Spleen (tissue), 11 donors: ENCODE measurements around the gene NCOA7. TPM values are rescaled to one million over a fixed set of nuclear protein-coding genes. Genes with fewer than 3 reads are reported as not detected.

Experiments
- DNase-seq: peaks from one replicate; pipeline ENCODE4 v3.0.0-alpha.2; 2020
- H3K27ac ChIP-seq, 8 donors: fragments of 200-600 bp; sonication (generic) in 7 of 8; 1 replicate in 4 of 8; 2 replicates in 4 of 8; pipeline versions ENCODE4 v1.5.0 to v1.8.0; 2016 to 2021; ENCODE audit warnings: inconsistent platforms in 4 of 8, mild to moderate bottlenecking in 4 of 8, moderate library complexity in 1 of 8
- H3K27me3 ChIP-seq, 7 donors: fragments of 200-600 bp; sonication (generic) in 6 of 7; replicated peaks in 1 of 7; 1 replicate in 4 of 7; 2 replicates in 3 of 7; pipeline versions ENCODE4 v1.5.0 to v1.8.0; 2016 to 2021; ENCODE audit warnings: inconsistent platforms in 3 of 7, mild to moderate bottlenecking in 1 of 7
- H3K36me3 ChIP-seq, 6 donors: fragments of 200-600 bp; sonication (generic) in 5 of 6; 1 replicate in 4 of 6; 2 replicates in 2 of 6; pipeline versions ENCODE4 v1.5.0 to v1.8.0; 2016 to 2021; ENCODE audit warnings: inconsistent platforms in 2 of 6
- H3K4me1 ChIP-seq, 6 donors: fragments of 200-600 bp; sonication (generic) in 5 of 6; 1 replicate in 3 of 6; 2 replicates in 3 of 6; pipeline versions ENCODE4 v1.5.0 to v1.8.0; 2016 to 2021; ENCODE audit warnings: inconsistent platforms in 3 of 6
- H3K4me3 ChIP-seq, 8 donors: fragments of 200-600 bp; sonication (generic) in 7 of 8; 1 replicate in 4 of 8; 2 replicates in 4 of 8; pipeline versions ENCODE4 v1.5.0 to v1.8.0; 2016 to 2021; ENCODE audit warnings: inconsistent platforms in 4 of 8, mild to moderate bottlenecking in 4 of 8, moderate library complexity in 2 of 8
- H3K9me3 ChIP-seq, 8 donors: fragments of 200-600 bp; sonication (generic) in 7 of 8; 1 replicate in 4 of 8; 2 replicates in 4 of 8; pipeline versions ENCODE4 v1.5.0 to v1.8.0; 2016 to 2021; ENCODE audit warnings: inconsistent platforms in 4 of 8
- POLR2A ChIP-seq, 3 donors: fragments of 450-650 bp; IDR thresholded peaks; one replicate each; pipeline ENCODE4 v1.5.1; 2017; ENCODE audit warnings: antibody characterized with exemption in 3 of 3, mild to moderate bottlenecking in 1 of 3
- POLR2AphosphoS5 ChIP-seq, 3 donors: sonication (generic); formaldehyde crosslinking; IDR thresholded peaks; one replicate each; pipeline ENCODE4 v1.5.1; 2017; ENCODE audit warnings: antibody characterized with exemption in 3 of 3
- WGBS, 5 donors: extraction: QIAGEN DNeasy Blood & Tissue Kit in 3 of 5; methylation state at CpG; one replicate each; pipeline versions ENCODE4 v1.1.5 to v1.1.7; 2013 to 2018; 5-methylcytosine and 5-hydroxymethylcytosine counted together
- intact Hi-C: fragments of 100-400 bp; cut with DNase I; formaldehyde crosslinking; loops from one replicate; pipeline ENCODE4 v1.15.0; 2023; ENCODE audit warnings: low total_unique reads
- polyA plus RNA-seq, 3 donors: library from polyadenylated mRNA; stranded (reverse); fragments of 200-250 nt; gene quantifications; one replicate each; pipeline ENCODE4 v1.2.1, GENCODE V29; 2013
- total RNA-seq, 7 donors: library from RNA; depleted of rRNA in 3 of 7; stranded (reverse); fragments of >200 nt in 3 of 7; fragmentation: NEBNext Ultra II Directional in 4 of 7; extraction: Animal tissue kit (Norgen Biotek cat#: 25700) in 4 of 7; gene quantifications; one replicate each; pipeline versions ENCODE4 v1.1.0 to v1.2.1, GENCODE V29; 2016 to 2021
- TF ChIP-seq, protein P1 (sequence below), 11 experiments: fragments of 200-600 bp in 7 of 11; fragments of 450-650 bp in 4 of 11; sonication (generic) in 4 of 11; IDR thresholded peaks in 8 of 11; conservative IDR thresholded peaks in 3 of 11; 1 replicate in 7 of 11; 2 replicates in 4 of 11; pipeline versions ENCODE4 v1.4.0 to v1.8.0; 2016 to 2021; ENCODE audit warnings: antibody characterized with exemption in 11 of 11, inconsistent platforms in 4 of 11, mild to moderate bottlenecking in 1 of 11
- donor health status: healthy with polysubstance abuse.
- donor health status: DM: no; HTN: no; CAD: no; lungs with moderate emphysema.
- donor health status: DM: no; HTN: no; CAD: no.
- donor health status: Bipolar disorder and iron deficiency.
- donor health status: healthy.
- donor health status: DM: no; HTN: no; CAD: no.
- donor health status: DM: yes; HTN: yes; CAD: no.

Gene NCOA7
- total and polyA plus RNA-seq, 10 donors, result 11.8 to 84.3 (median 43.1) TPM

DNA sequence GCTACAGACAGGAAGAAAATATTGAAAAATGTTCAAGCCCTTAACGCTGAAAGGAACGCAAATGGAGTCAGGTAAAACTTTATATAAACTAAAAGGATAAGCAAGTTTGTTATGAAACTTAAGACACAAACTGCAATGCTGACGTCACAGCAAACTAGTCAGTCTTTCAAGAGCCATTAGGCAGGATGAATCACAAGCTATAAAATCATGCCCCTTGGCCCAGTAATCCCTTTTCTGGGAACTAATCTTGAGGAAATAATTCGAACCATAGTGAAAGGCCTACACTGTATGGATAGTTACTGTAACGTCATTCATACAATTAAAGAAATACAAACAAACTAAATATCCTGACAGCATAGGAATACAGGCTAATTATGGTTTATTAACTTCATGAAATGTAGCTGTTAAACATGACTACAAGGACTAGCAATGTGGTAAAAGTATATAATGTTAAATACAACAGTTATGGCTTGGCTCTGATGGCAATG, 123.1 kb downstream of the NCOA7 start:
- intact Hi-C loops, result no loop called here
- TF ChIP-seq POLR2AphosphoS5 (IDR thresholded peaks at IDR 0.05) (no peak), POLR2A (IDR thresholded peaks at IDR 0.05) (no peak)
- TF ChIP-seq, protein P1, sequence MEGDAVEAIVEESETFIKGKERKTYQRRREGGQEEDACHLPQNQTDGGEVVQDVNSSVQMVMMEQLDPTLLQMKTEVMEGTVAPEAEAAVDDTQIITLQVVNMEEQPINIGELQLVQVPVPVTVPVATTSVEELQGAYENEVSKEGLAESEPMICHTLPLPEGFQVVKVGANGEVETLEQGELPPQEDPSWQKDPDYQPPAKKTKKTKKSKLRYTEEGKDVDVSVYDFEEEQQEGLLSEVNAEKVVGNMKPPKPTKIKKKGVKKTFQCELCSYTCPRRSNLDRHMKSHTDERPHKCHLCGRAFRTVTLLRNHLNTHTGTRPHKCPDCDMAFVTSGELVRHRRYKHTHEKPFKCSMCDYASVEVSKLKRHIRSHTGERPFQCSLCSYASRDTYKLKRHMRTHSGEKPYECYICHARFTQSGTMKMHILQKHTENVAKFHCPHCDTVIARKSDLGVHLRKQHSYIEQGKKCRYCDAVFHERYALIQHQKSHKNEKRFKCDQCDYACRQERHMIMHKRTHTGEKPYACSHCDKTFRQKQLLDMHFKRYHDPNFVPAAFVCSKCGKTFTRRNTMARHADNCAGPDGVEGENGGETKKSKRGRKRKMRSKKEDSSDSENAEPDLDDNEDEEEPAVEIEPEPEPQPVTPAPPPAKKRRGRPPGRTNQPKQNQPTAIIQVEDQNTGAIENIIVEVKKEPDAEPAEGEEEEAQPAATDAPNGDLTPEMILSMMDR (IDR thresholded peaks at IDR 0.05 in 8 of 11, conservative IDR thresholded peaks at IDR 0.05 in 3 of 11), result no peak
- no peaks in the 10 kb centered on the region for H3K27me3 ChIP-seq
- H3K4me3 ChIP-seq, result no peak overlapping the region
- peaks cover 0 to 29% (median 9%) of the 10 kb centered on the region in 6 donors for H3K4me1 ChIP-seq
- peaks cover 0 to 67% (median 20%) of the 10 kb centered on the region in 6 donors for H3K36me3 ChIP-seq
- peak overlapping the region in 1 of 8 donors; percentile 3 for H3K27ac ChIP-seq
- no peaks in the 10 kb centered on the region for H3K9me3 ChIP-seq
- DNase-seq, result no peak
- 67 to 81% (median 71%) methylated on average over 5 of the region's 5 CpGs for WGBS, 5 donors

DNA sequence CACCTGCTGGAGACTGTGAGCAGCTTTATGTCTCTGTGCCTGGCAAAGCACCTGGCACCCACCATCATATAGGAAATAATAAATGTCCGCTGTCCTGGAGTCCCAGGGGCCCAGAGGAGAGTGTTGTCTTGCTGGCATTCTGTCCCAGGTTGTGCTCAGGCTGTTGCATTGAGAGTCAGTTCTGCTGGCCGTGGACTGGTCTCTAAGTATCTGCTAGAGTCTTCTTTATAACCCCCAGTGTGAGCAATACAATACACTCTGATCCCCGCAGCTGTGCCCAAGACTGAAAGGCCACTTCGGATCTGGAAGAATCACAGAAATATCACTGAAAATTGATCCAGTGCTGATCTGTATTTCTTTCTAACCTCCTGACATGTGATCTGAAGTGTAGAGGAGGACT, 127.5 kb downstream of the NCOA7 start:
- intact Hi-C loops, result no loop called here
- no peak for DNase-seq
- Histone ChIP-seq H3K27ac (peak overlapping the region; percentile 49 to 86 (median 78)), H3K36me3 (peaks cover under 1 to 76% (median 44%) of the 10 kb centered on the region in 6 donors), H3K27me3 (no peaks in the 10 kb centered on the region), H3K9me3 (no peaks in the 10 kb centered on the region), H3K4me3 (no peak overlapping the region), H3K4me1 (peaks cover 3 to 46% (median 27%) of the 10 kb centered on the region in 6 donors)
- no peak for TF ChIP-seq POLR2A (IDR thresholded peaks at IDR 0.05)
- TF ChIP-seq, protein P1 (IDR thresholded peaks at IDR 0.05 in 8 of 11, conservative IDR thresholded peaks at IDR 0.05 in 3 of 11), result no peak
- WGBS, 5 donors, result 76 to 87% (median 83%) methylated on average over 4 of the region's 4 CpGs

DNA sequence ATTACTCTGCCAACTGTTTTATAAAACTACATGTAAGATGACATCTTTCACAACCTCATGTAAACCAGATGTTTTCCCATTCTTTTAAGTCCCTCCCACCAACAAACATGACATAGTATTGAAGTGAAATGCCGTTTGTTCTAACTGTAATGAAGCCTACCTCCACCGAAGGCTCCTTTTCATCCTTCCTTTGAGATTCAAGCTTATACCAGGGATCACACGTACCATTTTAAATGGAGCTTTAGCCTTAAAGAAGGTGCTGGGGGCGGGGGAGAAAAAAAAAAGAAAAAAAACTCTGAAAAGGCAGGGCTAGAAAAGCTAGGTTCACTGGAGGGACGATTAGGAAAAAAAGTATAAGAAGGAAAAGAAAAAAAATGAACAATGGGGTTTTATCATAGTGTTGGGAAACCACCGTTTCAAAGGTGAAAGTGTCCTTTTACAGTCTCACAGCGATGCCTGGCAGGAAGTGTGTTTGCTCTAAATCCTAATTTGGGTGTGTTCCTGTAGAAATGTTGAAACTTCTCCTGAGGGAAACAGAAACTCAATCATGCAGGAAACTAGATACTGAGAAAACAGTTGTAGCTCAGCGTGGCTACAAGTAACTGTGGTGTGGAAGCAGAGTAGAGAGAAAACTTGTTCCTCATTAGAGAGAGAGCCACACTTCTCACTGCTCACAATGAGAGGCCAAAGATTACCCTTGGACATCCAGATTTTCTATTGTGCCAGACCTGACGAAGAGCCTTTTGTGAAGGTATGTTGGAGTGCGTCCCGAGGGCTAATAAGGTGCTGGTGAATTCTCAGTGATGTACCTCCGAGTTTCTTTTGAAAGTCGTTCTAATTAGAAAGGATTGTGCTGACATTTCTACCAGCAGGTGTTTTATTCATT, 128.2 kb downstream of the NCOA7 start:
- DNase-seq, result no peak

More for the DNA sequence above, 128.2 kb downstream of the NCOA7 start:
- Histone ChIP-seq H3K36me3 (peaks cover 4 to 76% (median 51%) of the 10 kb centered on the region in 6 donors), H3K27ac (peak overlapping the region; percentile 49 to 86 (median 78)), H3K4me1 (peaks cover 5 to 53% (median 34%) of the 10 kb centered on the region in 6 donors), H3K4me3 (peak overlapping the region in 6 of 8 donors; percentile 6 to 57 (median 18)), H3K27me3 (no peaks in the 10 kb centered on the region), H3K9me3 (no peaks in the 10 kb centered on the region)
- peak in 1 of 3 donors; percentile 17 for TF ChIP-seq POLR2A (IDR thresholded peaks at IDR 0.05)
- peak in 1 of 3 donors; percentile 64 for TF ChIP-seq POLR2AphosphoS5 (IDR thresholded peaks at IDR 0.05)
- TF ChIP-seq, protein P1 (IDR thresholded peaks at IDR 0.05 in 8 of 11, conservative IDR thresholded peaks at IDR 0.05 in 3 of 11), result no peak
- intact Hi-C loops, result no loop called here
- WGBS, 5 donors, result 8 to 19% (median 11%) methylated on average over 13 of the region's 13 CpGs
